OCI-LY7 (cell line): ENCODE data around the gene METAP1D. TPM values are rescaled to one million over a fixed set of nuclear protein-coding genes. Genes with fewer than 3 reads are reported as not detected.

Source experiments
- BruUV-seq: library from RNA; stranded (reverse); fragments of 400-500 nt; replicated peaks from 2 replicates; lab custom pipeline; 2021; lab: Mats Ljungman, UMichigan
- CTCF ChIA-PET: fragments of 300-600 bp; sonication (Branson Sonifier 250); formaldehyde crosslinking; loops from one replicate; lab custom pipeline; 2022; ENCODE audit warnings: antibody characterized with exemption; ENCODE audit not compliant: unreplicated experiment; lab: Charles Lee
- POLR2A ChIA-PET: fragments of 300-600 bp; sonication (Branson Sonifier 250); formaldehyde crosslinking; loops from one replicate; lab custom pipeline; 2022; ENCODE audit warnings: antibody characterized with exemption; lab: Charles Lee
- DNase-seq: peaks from one replicate; pipeline ENCODE4 v3.0.0-alpha.2; 2015; ENCODE audit warnings: low spot score
- H2AFZ ChIP-seq: fragments of 200-600 bp; sonication (generic), shearing (Covaris generic); 2 replicates; pipeline ENCODE4 v1.6.1; 2014; ENCODE audit warnings: mild to moderate bottlenecking, antibody characterized with exemption, low read length, moderate library complexity
- H3K27ac ChIP-seq: fragments of 200-600 bp; sonication (generic); 2 replicates; pipeline ENCODE4 v1.5.1; 2014; ENCODE audit warnings: mixed run types, low read depth, mild to moderate bottlenecking, moderate library complexity, low read length, inconsistent platforms; ENCODE audit not compliant: poor library complexity, severe bottlenecking
- H3K36me3 ChIP-seq: fragments of 200-600 bp; sonication (generic); 2 replicates; pipeline ENCODE4 v1.6.1; 2014; ENCODE audit warnings: mild to moderate bottlenecking, antibody characterized with exemption, low read length, moderate library complexity, mixed read lengths; ENCODE audit not compliant: insufficient read depth
- H3K4me1 ChIP-seq: fragments of 200-600 bp; sonication (generic); 2 replicates; pipeline ENCODE4 v1.5.1; 2014; ENCODE audit warnings: mild to moderate bottlenecking, low read length; ENCODE audit not compliant: insufficient read depth, poor library complexity, severe bottlenecking
- H3K4me2 ChIP-seq: fragments of 200-600 bp; sonication (generic); 2 replicates; pipeline ENCODE4 v1.6.1; 2014; ENCODE audit warnings: mild to moderate bottlenecking, low read length
- H3K4me3 ChIP-seq: fragments of 200-600 bp; sonication (generic); 2 replicates; pipeline ENCODE4 v1.5.1; 2014; ENCODE audit warnings: mild to moderate bottlenecking, low read depth, low read length; ENCODE audit not compliant: poor library complexity, severe bottlenecking
- H3K79me2 ChIP-seq: fragments of 200-600 bp; sonication (generic); 2 replicates; pipeline ENCODE4 v1.6.1; 2016; ENCODE audit warnings: low read depth, mild to moderate bottlenecking, low read length, moderate library complexity, mixed read lengths; ENCODE audit not compliant: insufficient read depth
- H3K9me2 ChIP-seq: fragments of 200-600 bp; sonication (generic); 2 replicates; pipeline ENCODE4 v1.6.1; 2016; ENCODE audit warnings: mild to moderate bottlenecking, low read length, mixed read lengths; ENCODE audit not compliant: insufficient read depth
- H3K9me3 ChIP-seq: fragments of 200-600 bp; sonication (generic); 2 replicates; pipeline ENCODE4 v1.6.1; 2014; ENCODE audit warnings: mild to moderate bottlenecking, mixed run types, low read length, mixed read lengths
- H4K20me1 ChIP-seq: fragments of 200-600 bp; sonication (generic); 2 replicates; pipeline ENCODE4 v1.6.1; 2014; ENCODE audit warnings: mild to moderate bottlenecking, antibody characterized with exemption, low read length, moderate library complexity, mixed read lengths; ENCODE audit not compliant: insufficient read depth
- EZH2phosphoT487 ChIP-seq: fragments of 200-600 bp; sonication (generic); IDR thresholded peaks from 2 replicates; pipeline ENCODE4 v1.6.1; 2018; ENCODE audit warnings: low read depth, borderline replicate concordance, mild to moderate bottlenecking, mixed run types, antibody characterized with exemption, low read length, moderate library complexity, mixed read lengths
- intact Hi-C: fragments of 100-400 bp; cut with micrococcal nuclease; formaldehyde crosslinking; loops from one replicate; pipeline ENCODE4 v1.10.0; 2022; ENCODE audit not compliant: unreplicated experiment
- total RNA-seq, 2 experiments: library from RNA; depleted of rRNA in 1 of 2; stranded (reverse); fragments of >200 nt in 1 of 2; shearing (Covaris generic) in 1 of 2; gene quantifications; 2 replicates each; pipeline ENCODE4 v1.2.3, GENCODE V29; 2014 to 2022
- TF ChIP-seq, protein P1 (sequence below): fragments of 200-600 bp; sonication (generic); conservative IDR thresholded peaks from 2 replicates; pipeline ENCODE4 v1.5.1; 2014; ENCODE audit warnings: mild to moderate bottlenecking, antibody characterized with exemption, low read length, moderate library complexity, mixed read lengths

The METAP1D gene
- total RNA-seq, 2 experiments from 2014 or later, result 11.0 to 11.8 TPM

DNA sequence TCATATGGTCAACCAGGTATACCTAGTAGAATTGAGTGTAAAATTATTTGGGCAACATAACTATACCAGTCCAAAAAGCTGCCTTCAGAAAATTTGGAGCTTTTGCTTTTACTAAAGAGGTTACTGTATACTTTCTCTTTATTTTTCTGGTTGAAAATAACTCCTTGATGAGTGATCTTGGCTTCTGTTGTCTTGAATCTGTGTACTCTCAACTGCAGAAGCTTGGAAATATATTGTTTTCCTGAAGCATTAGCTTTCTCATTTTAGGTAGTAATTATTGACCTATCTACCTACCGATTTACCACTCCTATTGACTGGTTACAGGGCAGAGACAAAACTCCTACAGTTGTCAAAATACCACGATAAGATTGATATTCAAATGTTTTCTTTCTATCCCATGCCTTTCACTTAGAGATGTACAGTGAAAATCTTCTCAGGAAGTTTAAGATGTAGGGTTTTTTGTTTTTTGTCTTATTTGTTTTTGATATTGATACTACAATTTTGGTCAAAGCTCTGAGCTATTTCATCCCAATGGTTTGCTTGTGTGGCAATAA lies 49.9 kb downstream of the METAP1D start:
- no peak overlapping the region for H3K27ac ChIP-seq
- H3K4me1 ChIP-seq, result no peaks in the 10 kb centered on the region
- TF ChIP-seq, protein P1, sequence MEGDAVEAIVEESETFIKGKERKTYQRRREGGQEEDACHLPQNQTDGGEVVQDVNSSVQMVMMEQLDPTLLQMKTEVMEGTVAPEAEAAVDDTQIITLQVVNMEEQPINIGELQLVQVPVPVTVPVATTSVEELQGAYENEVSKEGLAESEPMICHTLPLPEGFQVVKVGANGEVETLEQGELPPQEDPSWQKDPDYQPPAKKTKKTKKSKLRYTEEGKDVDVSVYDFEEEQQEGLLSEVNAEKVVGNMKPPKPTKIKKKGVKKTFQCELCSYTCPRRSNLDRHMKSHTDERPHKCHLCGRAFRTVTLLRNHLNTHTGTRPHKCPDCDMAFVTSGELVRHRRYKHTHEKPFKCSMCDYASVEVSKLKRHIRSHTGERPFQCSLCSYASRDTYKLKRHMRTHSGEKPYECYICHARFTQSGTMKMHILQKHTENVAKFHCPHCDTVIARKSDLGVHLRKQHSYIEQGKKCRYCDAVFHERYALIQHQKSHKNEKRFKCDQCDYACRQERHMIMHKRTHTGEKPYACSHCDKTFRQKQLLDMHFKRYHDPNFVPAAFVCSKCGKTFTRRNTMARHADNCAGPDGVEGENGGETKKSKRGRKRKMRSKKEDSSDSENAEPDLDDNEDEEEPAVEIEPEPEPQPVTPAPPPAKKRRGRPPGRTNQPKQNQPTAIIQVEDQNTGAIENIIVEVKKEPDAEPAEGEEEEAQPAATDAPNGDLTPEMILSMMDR, result no peak
- no peak for TF ChIP-seq EZH2phosphoT487
- H3K9me3 ChIP-seq, result no peaks in the 10 kb centered on the region
- no peak overlapping the region for H3K4me3 ChIP-seq
- no peak overlapping the region for H3K4me2 ChIP-seq
- DNase-seq, result no peak
- H3K9me2 ChIP-seq, result no peaks in the 10 kb centered on the region
- CTCF ChIA-PET, result no interaction called here
- intact Hi-C loops, result no loop called here
- no TSS peak for BruUV-seq
- H2AFZ ChIP-seq, result no peak overlapping the region
- no peaks in the 10 kb centered on the region for H3K79me2 ChIP-seq
- POLR2A ChIA-PET, result interaction anchor here (0.6 to 2.5 kb wide), 3 partner anchors 11 to 591 kb away, joined by 3 to 10 read pairs (median 3); partner anchors contain the start of gene HAT1
- no peaks in the 10 kb centered on the region for H3K36me3 ChIP-seq
- no peaks in the 10 kb centered on the region for H4K20me1 ChIP-seq

DNA sequence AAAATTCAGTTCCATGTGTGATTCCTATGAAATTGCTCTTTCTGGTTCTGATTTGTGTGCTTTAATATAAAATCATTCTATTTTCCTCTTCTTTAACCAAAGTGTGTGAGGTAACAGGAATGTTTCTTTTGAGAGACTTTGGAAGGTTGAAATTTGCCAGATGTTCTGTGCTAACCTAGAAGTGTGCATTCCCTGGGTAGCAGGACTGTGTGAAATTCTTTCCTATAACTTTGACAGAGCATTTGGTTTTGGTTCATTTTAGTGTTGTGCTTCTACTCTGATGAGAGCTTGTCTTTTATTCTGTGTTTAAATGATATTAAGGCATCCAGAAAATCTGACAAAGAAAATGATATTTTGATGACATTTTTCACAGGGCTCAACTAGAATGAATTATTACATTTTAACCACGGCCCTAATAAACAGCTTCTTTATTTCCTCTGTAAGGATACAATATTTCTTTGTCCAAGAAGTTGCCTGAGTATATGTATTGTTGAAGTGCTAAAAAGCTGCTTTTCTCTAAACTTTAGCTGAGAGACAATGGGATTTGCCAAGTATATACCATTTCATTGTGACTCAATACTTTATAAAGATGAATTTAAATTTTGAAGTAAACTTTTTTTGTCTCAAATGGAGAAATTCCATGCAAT lies 50.8 kb downstream of the METAP1D start:
- Histone ChIP-seq H2AFZ (no peak overlapping the region), H3K4me3 (no peak overlapping the region)

More for the DNA sequence above, 50.8 kb downstream of the METAP1D start:
- Histone ChIP-seq H3K4me1 (no peaks in the 10 kb centered on the region), H3K79me2 (no peaks in the 10 kb centered on the region), H3K36me3 (no peaks in the 10 kb centered on the region), H3K27ac (no peak overlapping the region), H3K9me2 (no peaks in the 10 kb centered on the region), H3K4me2 (no peak overlapping the region), H3K9me3 (no peaks in the 10 kb centered on the region), H4K20me1 (no peaks in the 10 kb centered on the region)
- no peak for TF ChIP-seq EZH2phosphoT487
- TF ChIP-seq, protein P1, result no peak
- no peak for DNase-seq
- no TSS peak for BruUV-seq
- ChIA-PET POLR2A (interaction anchor here (0.7 to 2.5 kb wide), 4 partner anchors 10 to 528 kb away, joined by 3 to 10 read pairs (median 5); no protein-coding TSS in a partner anchor), CTCF (no interaction called here)
- intact Hi-C loops, result no loop called here
